A549 treated with RU486 at 1 μM for 4 hours (cell line): Measurements from ENCODE around the gene CNGA1. TPM values are rescaled to one million over a fixed set of nuclear protein-coding genes. Genes with fewer than 3 reads are reported as not detected.

ENCODE experiments used
- total RNA-seq: library from RNA; stranded (reverse); fragments of 200-300 nt; extraction: Qiagen RNA extraction; gene quantifications from 5 replicates; pipeline ENCODE4 v1.2.3, GENCODE V29; 2022; ENCODE audit warnings: low read depth

The CNGA1 gene
- total RNA-seq, result 0.14 to 0.51 TPM in 2 of 5 replicates, not detected in the others

GRCh38 chr4:48016141-48017107, at the start of gene CNGA1, which contains the start of gene NIPAL1:
TSS of gene CNGA1 (minus strand) at chr4:48016681. CDS start at chr4:47952689, 63,992 bp downstream.
TSS of gene NIPAL1 (plus strand) at chr4:48016772. CDS start at chr4:48016840, 68 bp downstream.

GRCh38 chr4:47914220-47914925, 102.1 kb downstream of the CNGA1 start, which contains the start of gene NFXL1:
TSS of gene NFXL1 (minus strand) at chr4:47914583. CDS start at chr4:47914203, 380 bp downstream.

Other genes with a start within 250 kb of the CNGA1 start
- 0.02 TPM in 1 of 5 replicates, not detected in the others for gene CORIN, start 178.6 kb downstream of the CNGA1 start, total RNA-seq
- 4.7 to 7.6 TPM (median 5.6 TPM) in 5 replicates for gene NFXL1, start 102.1 kb downstream of the CNGA1 start, total RNA-seq
- gene NIPAL1, start 91 bp upstream of the CNGA1 start, total RNA-seq, result 0.32 to 0.94 TPM (median 0.74 TPM) in 5 replicates
- gene TXK, start 117.6 kb upstream of the CNGA1 start, total RNA-seq, result 0.11 to 0.20 TPM (median 0.15 TPM) in 5 replicates